Ureter (tissue), 1 donor: ENCODE measurements around the gene ARHGAP26. TPM values are rescaled to one million over a fixed set of nuclear protein-coding genes. Genes with fewer than 3 reads are reported as not detected.

Source experiments
- DNase-seq: peaks from one replicate; pipeline ENCODE4 v3.0.0-alpha.2; 2020; ENCODE audit warnings: low spot score
- total RNA-seq: library from RNA; stranded (reverse); gene quantifications from one replicate; pipeline ENCODE4 v1.2.4, GENCODE V29; 2023
- donor health status: DM: yes; HTN: yes; CAD: no.

Gene ARHGAP26
- total RNA-seq, 1 donor from 2014 or later, result 46.9 TPM

- no peak for DNase-seq
Observed at GRCh38 chr5:142829801-142830220, 59.6 kb downstream of the ARHGAP26 start.

- no peak for DNase-seq
Observed at GRCh38 chr5:142830241-142831008, 60.2 kb downstream of the ARHGAP26 start.

DNA sequence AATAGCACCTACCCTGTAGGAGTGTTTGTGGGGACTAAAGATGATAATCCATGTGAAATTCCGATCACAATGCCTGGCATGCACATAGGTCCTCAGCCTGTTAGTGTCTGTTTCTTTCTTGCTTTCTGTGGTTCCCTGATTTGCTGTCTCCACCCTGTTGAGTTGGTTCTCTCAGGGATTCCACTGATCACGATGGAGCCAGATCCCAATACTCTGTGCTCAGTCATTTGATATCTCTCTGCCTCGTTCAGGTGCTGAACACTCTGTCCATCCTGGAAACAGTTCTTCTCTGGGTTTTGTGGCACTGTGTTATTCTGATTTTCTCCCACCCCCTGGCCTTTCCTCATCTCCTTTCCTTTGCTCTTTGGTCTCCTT, 60.8 kb downstream of the ARHGAP26 start:
- DNase-seq, result no peak

DNA sequence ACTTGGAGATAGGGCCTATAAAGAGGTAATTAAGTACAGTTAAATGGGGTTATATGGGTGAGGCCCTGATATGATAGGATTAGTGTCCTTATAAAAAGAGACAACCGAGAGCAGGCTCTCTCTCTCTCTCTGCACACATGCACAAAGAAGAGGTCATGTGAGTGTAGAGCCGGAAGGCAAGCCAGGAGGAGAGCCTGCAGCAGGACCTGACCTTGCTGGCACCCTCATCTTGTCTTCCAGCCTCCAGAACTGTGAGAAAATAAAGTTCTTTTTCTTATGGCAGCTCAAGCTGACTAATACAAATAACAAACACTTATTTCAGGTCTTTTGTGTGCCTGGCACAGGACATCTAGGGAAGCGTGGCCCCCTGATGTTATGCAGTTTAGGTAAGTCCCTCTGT, 62.1 kb downstream of the ARHGAP26 start:
- DNase-seq, result no peak

DNA sequence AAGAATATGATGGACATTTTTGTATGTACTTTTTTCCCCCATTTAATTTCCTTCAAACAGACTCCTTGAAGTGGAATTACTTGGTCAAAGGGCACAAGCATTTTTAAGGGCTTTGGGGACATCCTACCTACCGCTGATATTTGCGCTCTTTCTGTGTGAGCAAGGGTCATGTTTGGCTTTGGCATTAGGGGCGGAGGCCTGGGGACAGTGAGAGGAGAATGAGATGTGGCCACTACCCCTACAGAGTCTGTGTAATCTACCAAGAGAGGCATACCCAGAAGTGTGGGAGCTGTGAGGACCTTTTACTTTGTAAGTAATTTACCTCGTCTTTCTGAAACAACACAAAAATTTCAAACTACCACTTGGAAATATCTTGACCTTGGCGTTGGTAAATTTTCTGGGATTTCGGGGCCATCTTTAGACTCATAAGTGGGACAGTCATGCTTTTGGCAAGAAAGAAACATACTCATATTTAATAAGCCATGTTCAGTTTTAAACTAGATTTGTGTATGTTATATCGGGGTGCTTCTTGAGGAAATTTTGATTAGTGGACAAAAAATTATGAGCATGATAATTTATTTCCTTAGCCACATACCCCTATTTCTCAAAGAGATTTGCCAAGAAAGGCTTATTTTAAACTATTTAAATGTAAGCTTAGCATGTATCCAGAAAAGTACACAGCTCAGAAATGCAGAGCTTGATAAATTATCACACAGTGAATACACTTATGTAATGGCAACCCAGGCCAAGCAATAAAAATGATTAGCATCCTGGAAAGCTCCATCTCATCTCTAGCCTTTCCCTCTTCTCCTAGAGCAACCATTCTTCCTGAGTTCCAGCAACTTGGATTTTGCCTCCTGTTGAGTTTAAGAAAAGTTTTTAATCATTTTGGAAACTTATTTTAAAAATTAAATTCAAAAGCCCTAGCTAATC, 63.6 kb downstream of the ARHGAP26 start:
- DNase-seq, result no peak

GRCh38 chr5:142834504-142834903, 64.3 kb downstream of the ARHGAP26 start:
- DNase-seq, result no peak

- no peak for DNase-seq
Observed at GRCh38 chr5:142835540-142835939, 65.4 kb downstream of the ARHGAP26 start.

DNA sequence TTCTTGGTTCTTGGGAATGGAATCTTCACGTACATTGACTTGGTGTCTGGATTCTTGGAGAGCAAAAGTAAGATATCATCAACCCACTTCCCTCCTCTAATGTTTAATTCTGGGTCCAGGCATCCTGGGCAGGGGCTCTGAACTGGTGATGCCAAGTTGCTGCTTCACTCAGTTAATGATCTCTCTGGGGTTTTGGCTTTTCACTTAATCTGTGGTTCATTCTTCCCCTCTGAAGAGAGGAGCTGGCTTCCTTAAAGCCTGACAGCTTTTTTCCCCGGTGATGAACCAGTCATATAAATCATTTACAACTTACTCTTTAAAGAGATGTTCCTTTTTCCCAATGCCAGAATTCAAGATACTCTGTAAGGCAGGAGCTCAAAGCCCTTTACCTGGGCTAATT, 65.9 kb downstream of the ARHGAP26 start:
- DNase-seq, result no peak

DNA sequence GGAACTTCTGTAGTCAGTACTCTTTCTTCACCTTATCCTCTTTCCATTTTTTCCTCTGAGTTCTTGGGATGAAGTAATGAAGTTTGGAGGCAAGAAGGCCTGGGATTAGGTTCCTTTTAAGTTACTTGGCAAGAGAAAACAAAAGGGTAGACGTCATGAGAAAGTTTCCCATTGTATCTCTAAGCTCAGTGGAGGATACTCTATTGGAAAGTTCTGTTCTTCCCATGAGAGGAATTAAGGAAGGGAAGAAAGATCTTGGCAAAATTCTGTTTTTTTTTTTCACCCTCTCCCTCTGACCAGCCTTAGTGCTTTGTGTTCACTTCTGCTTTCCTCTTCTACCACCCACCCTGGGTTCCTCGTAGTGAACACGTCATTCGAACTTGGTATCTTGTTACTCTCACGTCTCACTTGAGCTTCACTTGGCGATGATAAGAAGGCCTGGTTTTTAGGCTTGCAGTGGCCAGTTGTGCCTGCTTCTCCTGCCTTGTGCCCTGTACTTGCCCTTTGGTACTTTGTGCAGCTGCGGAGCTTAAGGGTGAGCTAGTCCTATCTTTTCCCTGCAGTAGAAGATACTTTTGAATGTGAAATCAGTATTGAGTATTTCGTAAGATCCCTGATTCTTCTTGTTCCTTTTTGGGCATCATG, 67.0 kb downstream of the ARHGAP26 start:
- no peak for DNase-seq

GRCh38 chr5:142838845-142839244, 68.7 kb downstream of the ARHGAP26 start:
- no peak for DNase-seq

- DNase-seq, result no peak
Observed at GRCh38 chr5:142839711-142840346, 69.7 kb downstream of the ARHGAP26 start.

DNA sequence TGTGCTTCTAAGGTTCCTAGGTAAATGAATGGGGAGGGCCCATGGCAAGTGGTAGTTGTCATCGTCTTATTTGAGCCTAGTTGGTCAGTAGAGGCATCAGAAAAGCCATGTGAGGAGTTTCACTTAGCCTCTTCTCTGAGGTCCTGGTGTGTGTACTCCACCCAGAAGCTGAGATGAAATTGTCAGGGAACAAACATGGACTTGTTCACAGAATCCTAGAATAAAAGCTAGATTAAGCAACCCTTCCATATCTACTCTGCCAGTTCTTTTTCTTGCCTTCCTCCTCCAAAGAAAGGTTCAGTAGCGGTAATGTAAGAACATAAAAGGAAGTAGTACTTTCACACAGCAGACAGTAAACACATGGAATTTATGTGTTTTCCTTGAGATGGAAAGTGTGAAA, 70.4 kb downstream of the ARHGAP26 start:
- DNase-seq, result no peak

DNA sequence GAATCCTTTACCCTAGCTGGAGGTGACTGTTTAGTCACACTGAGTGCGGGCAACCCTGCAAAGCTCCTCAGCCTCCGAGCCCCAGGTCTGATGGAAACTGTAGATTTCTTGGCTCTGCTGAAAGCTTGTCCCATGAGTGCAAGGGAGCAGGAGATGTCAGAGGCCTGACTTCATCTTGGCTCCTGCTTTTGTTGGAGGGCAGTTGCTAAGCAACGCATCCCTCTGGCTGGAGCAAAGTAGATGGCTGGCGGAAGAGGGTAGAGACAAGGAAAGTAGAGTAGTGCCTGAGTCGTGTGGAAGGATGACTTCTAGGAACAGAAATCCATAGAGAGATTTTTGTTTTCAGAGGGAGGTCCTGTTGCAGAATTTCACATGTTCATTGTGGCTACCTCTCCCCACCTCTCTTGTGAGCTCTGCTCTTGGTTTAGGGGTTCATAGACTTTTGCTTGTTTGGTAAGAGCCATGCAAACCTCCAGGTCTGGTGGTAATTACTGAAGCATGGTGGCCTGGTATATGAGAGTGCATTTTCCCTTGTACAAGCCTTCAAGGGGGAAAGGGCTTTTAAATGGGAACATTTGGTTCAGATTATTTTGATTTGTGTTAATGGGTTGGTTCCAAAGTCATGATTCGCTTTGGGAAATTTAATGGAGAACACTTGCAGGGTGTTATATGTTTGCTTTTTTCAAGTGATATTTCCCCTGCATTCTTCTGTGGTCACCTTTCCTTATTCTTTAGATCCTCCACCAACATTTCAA, 71.5 kb downstream of the ARHGAP26 start:
- DNase-seq, result no peak

- peak; percentile 62 for DNase-seq
Observed at GRCh38 chr5:142842994-142843905, 73.1 kb downstream of the ARHGAP26 start.

DNA sequence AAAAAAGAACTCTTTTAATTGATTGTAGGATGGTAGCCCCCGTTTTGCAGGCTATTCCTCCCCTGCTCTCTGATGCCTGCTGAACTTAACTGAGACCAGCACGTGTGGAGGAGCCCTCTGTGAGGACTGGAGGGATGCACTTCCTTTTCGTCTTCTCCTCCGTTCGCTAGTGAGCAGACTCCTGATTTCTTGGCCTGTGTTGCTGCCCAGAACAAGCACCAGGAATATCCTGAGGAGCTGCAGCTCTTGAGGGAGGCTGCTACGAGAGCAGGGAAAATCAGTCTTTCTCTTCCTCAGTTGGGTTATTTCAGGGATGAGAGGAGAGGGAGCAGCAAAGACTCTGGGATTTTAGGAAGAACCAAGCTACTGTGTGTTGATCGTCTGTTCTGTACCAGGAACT, 74.7 kb downstream of the ARHGAP26 start:
- DNase-seq, result no peak

DNA sequence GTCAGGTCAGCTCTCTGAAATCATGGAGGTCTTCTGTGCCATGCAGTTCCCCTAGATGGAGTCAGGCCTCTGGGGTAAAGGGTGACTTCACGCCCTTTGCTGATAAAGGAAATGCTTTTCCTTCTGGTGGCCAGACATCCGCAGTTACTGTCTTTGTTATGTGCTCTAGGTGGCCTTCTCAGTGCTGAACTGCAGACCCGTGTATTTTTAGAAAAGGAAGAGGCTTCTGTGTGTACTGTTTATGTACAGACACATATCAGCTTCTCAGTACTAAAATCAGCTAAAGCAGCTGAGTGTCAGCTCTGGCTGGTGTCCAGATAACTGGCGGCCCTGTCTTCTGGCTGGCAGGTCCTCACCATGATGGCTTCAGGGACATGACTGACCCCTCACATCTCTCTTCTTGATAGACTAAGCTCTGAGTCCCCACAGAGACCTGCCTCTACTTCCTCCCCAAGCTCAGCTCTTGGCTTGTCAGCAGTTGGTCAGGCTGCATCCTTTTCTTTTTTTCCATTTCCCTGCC, 75.3 kb downstream of the ARHGAP26 start:
- DNase-seq, result no peak

- DNase-seq, result no peak
Observed at GRCh38 chr5:142845954-142846398, 75.8 kb downstream of the ARHGAP26 start.

GRCh38 chr5:142846406-142846805, 76.2 kb downstream of the ARHGAP26 start:
- DNase-seq, result no peak

DNA sequence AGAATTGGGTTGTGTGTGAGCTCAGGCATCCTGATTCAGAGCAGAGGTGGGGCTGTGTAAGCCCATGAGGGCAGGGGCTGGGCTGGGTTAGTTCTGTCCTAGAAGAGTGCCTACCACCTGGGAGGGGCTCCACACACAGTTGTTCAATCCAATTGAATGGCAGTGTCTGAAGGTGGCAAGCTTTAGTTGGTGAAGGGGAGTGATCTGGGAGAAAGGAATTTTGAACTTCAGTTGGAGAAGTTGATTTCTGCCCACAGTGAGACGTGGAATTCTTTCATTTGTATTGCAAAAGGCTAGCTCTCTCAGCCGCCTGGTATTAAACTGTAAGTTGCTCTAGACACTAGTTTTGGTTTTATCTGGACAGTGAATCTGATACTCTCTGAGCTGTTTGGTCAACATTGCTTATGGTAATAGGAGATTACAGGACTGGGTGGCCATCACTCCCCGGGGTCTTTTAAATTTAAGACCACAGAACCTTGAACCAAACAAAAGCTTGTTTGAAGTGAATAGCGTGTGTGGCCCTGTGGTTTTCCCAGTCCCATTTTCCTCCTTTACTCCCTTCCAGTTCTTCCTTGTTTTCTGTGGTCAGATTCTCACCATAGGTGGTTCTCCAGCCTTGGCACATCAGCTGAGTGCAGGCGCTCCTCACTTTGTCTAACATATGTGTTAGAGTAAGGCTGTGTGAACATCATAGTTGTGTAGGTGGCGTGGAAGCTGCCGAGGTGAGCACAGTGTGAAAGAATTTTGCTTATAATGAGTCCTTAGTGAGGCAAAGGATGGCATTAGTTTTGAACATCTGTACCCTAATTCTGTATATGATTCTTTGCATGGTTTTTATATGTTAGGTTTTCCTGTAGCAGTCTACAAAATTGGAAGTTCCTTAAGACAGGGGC, 78.0 kb downstream of the ARHGAP26 start:
- DNase-seq, result no peak
